RWPE2 (cell line): ENCODE data around the gene PGLYRP3.
"Not testable (repeated sequence)": the region's sequence is repeated elsewhere in the genome, so short reads cannot be mapped to it uniquely, and the experiment has no call there.

Source experiments
- ATAC-seq: fragments of 200-7000 bp; cut with Tn5 transposase; 3 replicates; pipeline ENCODE4 v1.9.1; 2021; ENCODE audit warnings: low read depth
- DNase-seq: peaks from one replicate; pipeline ENCODE4 v3.0.0-alpha.2; 2020; ENCODE audit warnings: low spot score
- H3K27ac ChIP-seq: fragments of 450-650 bp; 2 replicates; pipeline ENCODE4 v1.5.1; 2017; ENCODE audit warnings: mild to moderate bottlenecking; ENCODE audit not compliant: poor library complexity, severe bottlenecking
- H3K27me3 ChIP-seq: fragments of 250-450 bp; sonication (Bioruptor Pico); 2 replicates; pipeline ENCODE4 v1.5.1; 2021; ENCODE audit warnings: mild to moderate bottlenecking, moderate library complexity; ENCODE audit not compliant: insufficient read depth, poor library complexity, severe bottlenecking
- H3K36me3 ChIP-seq: fragments of 250-450 bp; sonication (Bioruptor Pico); 2 replicates; pipeline ENCODE4 v1.5.1; 2020; ENCODE audit warnings: low read depth, mild to moderate bottlenecking, moderate library complexity
- H3K4me1 ChIP-seq: fragments of 250-450 bp; sonication (Bioruptor Pico); 2 replicates; pipeline ENCODE4 v1.5.1; 2021; ENCODE audit warnings: mild to moderate bottlenecking, moderate library complexity; ENCODE audit not compliant: insufficient read depth, poor library complexity, severe bottlenecking
- H3K4me3 ChIP-seq: fragments of 250-450 bp; sonication (Bioruptor Pico); 2 replicates; pipeline ENCODE4 v1.5.1; 2021; ENCODE audit warnings: mild to moderate bottlenecking, moderate library complexity; ENCODE audit not compliant: severe bottlenecking
- H3K9me3 ChIP-seq: fragments of 250-450 bp; sonication (Bioruptor Pico); 2 replicates; pipeline ENCODE4 v1.5.1; 2021; ENCODE audit warnings: mild to moderate bottlenecking, moderate library complexity; ENCODE audit not compliant: severe bottlenecking
- CTCF ChIP-seq: fragments of 450-650 bp; IDR thresholded peaks from one replicate; pipeline ENCODE4 v1.5.1; 2017; ENCODE audit warnings: mild to moderate bottlenecking, moderate library complexity; ENCODE audit not compliant: poor library complexity, severe bottlenecking

The PGLYRP3 gene

GRCh38 chr1:153347856-153348255 lies 35.1 kb upstream of the PGLYRP3 start:
- ATAC-seq (no peak), DNase-seq (no peak)
- no peak overlapping the region for H3K4me3 ChIP-seq
- TF ChIP-seq CTCF: no peak
- no peak overlapping the region for H3K27ac ChIP-seq
- H3K4me1 ChIP-seq: peaks cover 3% of the 10 kb centered on the region
- H3K27me3 ChIP-seq: no peaks in the 10 kb centered on the region
- H3K36me3 ChIP-seq: no peaks in the 10 kb centered on the region
- no peaks in the 10 kb centered on the region for H3K9me3 ChIP-seq

GRCh38 chr1:153347049-153347448 lies 34.3 kb upstream of the PGLYRP3 start:
- not testable (repeated sequence) for DNase-seq, H3K36me3 ChIP-seq, ATAC-seq, H3K4me3 ChIP-seq, H3K9me3 ChIP-seq, H3K27me3 ChIP-seq, H3K27ac ChIP-seq, H3K4me1 ChIP-seq

- no peaks in the 10 kb centered on the region for H3K27me3 ChIP-seq
- no peak for DNase-seq
- H3K36me3 ChIP-seq: no peaks in the 10 kb centered on the region
- H3K9me3 ChIP-seq: no peaks in the 10 kb centered on the region
- no peak overlapping the region for H3K4me3 ChIP-seq
- no peak for ATAC-seq
- no peak for TF ChIP-seq CTCF
- no peak overlapping the region for H3K27ac ChIP-seq
- peaks cover 3% of the 10 kb centered on the region for H3K4me1 ChIP-seq
Measured at GRCh38 chr1:153346077-153346723, 33.4 kb upstream of the PGLYRP3 start.

GRCh38 chr1:153345187-153346076 lies 32.7 kb upstream of the PGLYRP3 start:
- Histone ChIP-seq H3K9me3 (no peaks in the 10 kb centered on the region), H3K27ac (no peak overlapping the region), H3K4me3 (no peak overlapping the region), H3K27me3 (no peaks in the 10 kb centered on the region), H3K36me3 (no peaks in the 10 kb centered on the region), H3K4me1 (peaks cover 3% of the 10 kb centered on the region)
- no peak for TF ChIP-seq CTCF
- DNase-seq: no peak
- ATAC-seq: no peak

- Histone ChIP-seq H3K27me3 (no peaks in the 10 kb centered on the region), H3K4me3 (no peak overlapping the region), H3K27ac (no peak overlapping the region), H3K36me3 (no peaks in the 10 kb centered on the region), H3K4me1 (peaks cover 3% of the 10 kb centered on the region), H3K9me3 (no peaks in the 10 kb centered on the region)
- TF ChIP-seq CTCF: no peak
- ATAC-seq (no peak), DNase-seq (no peak)
Measured at GRCh38 chr1:153344718-153345025, 31.9 kb upstream of the PGLYRP3 start.
